Keratinocyte (primary cell): Measurements from ENCODE around the gene PPP1R37.

Experiments used
- EZH2 ChIP-seq: IDR thresholded peaks from one replicate; pipeline ENCODE4 v1.6.1; 2012; ENCODE audit warnings: inconsistent platforms, mild to moderate bottlenecking, low read length, moderate library complexity
- TF ChIP-seq, protein P1 (sequence below), 3 experiments: IDR thresholded peaks in 1 of 3; conservative IDR thresholded peaks in 1 of 3; optimal IDR thresholded peaks in 1 of 3; 2 replicates in 2 of 3; 3 replicates in 1 of 3; pipeline versions ENCODE3 to v1.5.1; 2011; ENCODE audit warnings: low read length in 3 of 3, mild to moderate bottlenecking in 3 of 3, moderate library complexity in 2 of 3, control low read depth in 1 of 3, inconsistent platforms in 1 of 3; ENCODE audit not compliant: insufficient read depth in 2 of 3; ENCODE audit errors: extremely low read depth in 1 of 3

DNA sequence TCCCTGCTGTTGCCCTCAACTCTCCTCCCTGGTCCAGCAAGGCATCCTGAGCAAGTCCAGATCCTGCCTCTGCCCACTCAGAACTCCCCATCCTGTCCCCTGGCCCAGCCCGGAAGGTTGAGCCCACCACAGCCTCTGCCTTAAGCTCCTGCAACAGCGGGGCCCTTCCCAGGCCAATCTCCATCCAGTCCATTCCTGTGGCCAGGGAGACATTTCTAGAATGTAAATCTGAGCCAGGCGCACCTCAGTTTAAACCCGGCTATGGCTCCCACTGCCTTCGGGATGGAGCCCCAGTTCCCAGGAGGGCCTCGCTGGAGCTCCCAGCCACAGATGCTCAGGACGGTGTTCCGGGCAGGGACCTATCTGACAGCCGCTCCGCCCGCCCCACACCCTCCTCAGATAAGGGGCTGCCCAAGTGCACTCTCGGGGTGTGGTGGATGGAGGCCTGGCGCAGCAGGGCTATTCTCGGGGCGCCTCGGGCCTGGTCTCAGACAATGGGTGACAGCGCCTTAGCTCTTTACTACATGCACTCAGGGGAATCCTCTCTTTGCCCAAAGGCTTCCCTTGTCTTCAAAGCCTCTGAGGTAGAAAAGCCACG lies 79.7 kb downstream of the PPP1R37 start:
- TF ChIP-seq, protein P1, sequence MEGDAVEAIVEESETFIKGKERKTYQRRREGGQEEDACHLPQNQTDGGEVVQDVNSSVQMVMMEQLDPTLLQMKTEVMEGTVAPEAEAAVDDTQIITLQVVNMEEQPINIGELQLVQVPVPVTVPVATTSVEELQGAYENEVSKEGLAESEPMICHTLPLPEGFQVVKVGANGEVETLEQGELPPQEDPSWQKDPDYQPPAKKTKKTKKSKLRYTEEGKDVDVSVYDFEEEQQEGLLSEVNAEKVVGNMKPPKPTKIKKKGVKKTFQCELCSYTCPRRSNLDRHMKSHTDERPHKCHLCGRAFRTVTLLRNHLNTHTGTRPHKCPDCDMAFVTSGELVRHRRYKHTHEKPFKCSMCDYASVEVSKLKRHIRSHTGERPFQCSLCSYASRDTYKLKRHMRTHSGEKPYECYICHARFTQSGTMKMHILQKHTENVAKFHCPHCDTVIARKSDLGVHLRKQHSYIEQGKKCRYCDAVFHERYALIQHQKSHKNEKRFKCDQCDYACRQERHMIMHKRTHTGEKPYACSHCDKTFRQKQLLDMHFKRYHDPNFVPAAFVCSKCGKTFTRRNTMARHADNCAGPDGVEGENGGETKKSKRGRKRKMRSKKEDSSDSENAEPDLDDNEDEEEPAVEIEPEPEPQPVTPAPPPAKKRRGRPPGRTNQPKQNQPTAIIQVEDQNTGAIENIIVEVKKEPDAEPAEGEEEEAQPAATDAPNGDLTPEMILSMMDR (optimal IDR thresholded peaks at IDR 0.05 in 1 of 3, IDR thresholded peaks at IDR 0.05 in 1 of 3, conservative IDR thresholded peaks at IDR 0.05 in 1 of 3; ENCODE audit: extremely low read depth in 1 of 3, insufficient read depth in 2 of 3, low read length in 3 of 3): no peak
- TF ChIP-seq EZH2: no peak
